Gastrocnemius medialis (tissue), 4 donors: ENCODE data around the gene ADAM19. TPM values are rescaled to one million over a fixed set of nuclear protein-coding genes. Genes with fewer than 3 reads are reported as not detected.

Experiments
- ATAC-seq, 2 donors: fragments of 150-250 bp; one replicate each; pipeline ENCODE4 v1.9.1; 2016
- DNase-seq, 2 donors: peaks; one replicate each; pipeline ENCODE4 v3.0.0-alpha.2; 2019
- H3K27ac ChIP-seq, 4 donors: fragments of 200-600 bp; sonication (generic); 1 replicate in 1 of 4; 2 replicates in 3 of 4; pipeline ENCODE4 v1.5.1; 2016 to 2018; ENCODE audit warnings: mild to moderate bottlenecking in 2 of 4, moderate library complexity in 1 of 4
- H3K27me3 ChIP-seq, 3 donors: fragments of 200-600 bp; sonication (generic) in 2 of 3; 1 replicate in 1 of 3; 2 replicates in 2 of 3; pipeline versions ENCODE4 v1.5.1 to v1.6.0; 2016 to 2019; ENCODE audit warnings: mild to moderate bottlenecking in 1 of 3, moderate library complexity in 1 of 3
- H3K36me3 ChIP-seq, 2 donors: fragments of 200-600 bp; sonication (generic) in 1 of 2; one replicate each; pipeline ENCODE4 v1.5.1; 2017 to 2018
- H3K4me1 ChIP-seq, 2 donors: fragments of 200-600 bp; sonication (generic) in 1 of 2; one replicate each; pipeline ENCODE4 v1.5.1; 2016 to 2017; ENCODE audit warnings: mild to moderate bottlenecking in 2 of 2
- H3K4me3 ChIP-seq, 4 donors: fragments of 200-600 bp; sonication (generic) in 3 of 4; 1 replicate in 1 of 4; 2 replicates in 3 of 4; pipeline ENCODE4 v1.5.1; 2016 to 2019; ENCODE audit warnings: mild to moderate bottlenecking in 2 of 4
- H3K9me3 ChIP-seq, 3 donors: fragments of 200-600 bp; sonication (generic) in 2 of 3; 1 replicate in 1 of 3; 2 replicates in 2 of 3; pipeline ENCODE4 v1.5.1; 2016 to 2019
- POLR2A ChIP-seq, 2 donors: fragments of 450-650 bp; IDR thresholded peaks; one replicate each; pipeline ENCODE4 v1.6.1; 2017; ENCODE audit warnings: antibody characterized with exemption in 2 of 2, mild to moderate bottlenecking in 2 of 2, moderate library complexity in 2 of 2
- in situ Hi-C, 4 donors: fragments of 200-750 bp; cut with MboI; loops; one replicate each; pipeline versions ENCODE4 v1.15.0 to v1.8.0; 2017; ENCODE audit warnings: low sequenced_read_pairs in 4 of 4
- intact Hi-C: fragments of 100-400 bp; cut with DNase I; formaldehyde crosslinking; loops from one replicate; pipeline ENCODE4 v1.15.1; 2023; ENCODE audit warnings: low total_unique reads
- total RNA-seq, 4 donors: library from RNA; depleted of rRNA; stranded (reverse); fragments of >200 nt; gene quantifications; one replicate each; pipeline versions ENCODE4 v1.1.0 to v1.2.3, GENCODE V29; 2016
- TF ChIP-seq, protein P1 (sequence below), 5 experiments: fragments of 450-650 bp in 3 of 5; fragments of 200-600 bp in 2 of 5; sonication (generic) in 2 of 5; IDR thresholded peaks in 4 of 5; conservative IDR thresholded peaks in 1 of 5; 1 replicate in 4 of 5; 2 replicates in 1 of 5; pipeline ENCODE4 v1.5.1; 2016 to 2019; ENCODE audit warnings: antibody characterized with exemption in 5 of 5, mild to moderate bottlenecking in 3 of 5, moderate library complexity in 3 of 5

Gene ADAM19
- total RNA-seq, 4 donors from 2014 or later, result 0.39 to 0.97 (median 0.76) TPM

DNA sequence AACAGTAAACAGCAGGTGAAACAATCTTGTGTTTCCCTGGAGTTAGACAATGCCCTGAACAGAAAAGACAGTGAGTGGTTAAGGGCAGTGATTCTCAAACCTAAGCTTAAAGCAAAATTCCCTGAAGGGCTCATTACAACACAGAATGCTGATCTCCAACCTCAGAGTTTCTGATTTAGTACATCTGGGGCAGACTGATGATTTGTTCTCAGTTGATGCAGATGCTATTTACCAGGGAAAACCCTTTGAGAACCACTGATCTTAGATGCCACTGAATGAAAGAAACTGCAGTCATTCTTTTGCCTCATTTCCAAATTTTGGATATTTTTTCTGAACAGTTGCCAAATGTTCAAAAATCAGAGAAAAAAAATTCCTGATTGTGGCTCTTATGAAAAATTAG is 18.7 kb upstream of the ADAM19 start:
- intact Hi-C loops (no loop called here), in situ Hi-C loops (no loop called here)
- Histone ChIP-seq H3K9me3 (no peaks in the 10 kb centered on the region), H3K4me1 (peaks cover 0 to 5% of the 10 kb centered on the region in 2 donors), H3K4me3 (no peak overlapping the region), H3K27me3 (no peaks in the 10 kb centered on the region), H3K27ac (no peak overlapping the region), H3K36me3 (no peaks in the 10 kb centered on the region)
- ATAC-seq, result no peak
- TF ChIP-seq, protein P1, sequence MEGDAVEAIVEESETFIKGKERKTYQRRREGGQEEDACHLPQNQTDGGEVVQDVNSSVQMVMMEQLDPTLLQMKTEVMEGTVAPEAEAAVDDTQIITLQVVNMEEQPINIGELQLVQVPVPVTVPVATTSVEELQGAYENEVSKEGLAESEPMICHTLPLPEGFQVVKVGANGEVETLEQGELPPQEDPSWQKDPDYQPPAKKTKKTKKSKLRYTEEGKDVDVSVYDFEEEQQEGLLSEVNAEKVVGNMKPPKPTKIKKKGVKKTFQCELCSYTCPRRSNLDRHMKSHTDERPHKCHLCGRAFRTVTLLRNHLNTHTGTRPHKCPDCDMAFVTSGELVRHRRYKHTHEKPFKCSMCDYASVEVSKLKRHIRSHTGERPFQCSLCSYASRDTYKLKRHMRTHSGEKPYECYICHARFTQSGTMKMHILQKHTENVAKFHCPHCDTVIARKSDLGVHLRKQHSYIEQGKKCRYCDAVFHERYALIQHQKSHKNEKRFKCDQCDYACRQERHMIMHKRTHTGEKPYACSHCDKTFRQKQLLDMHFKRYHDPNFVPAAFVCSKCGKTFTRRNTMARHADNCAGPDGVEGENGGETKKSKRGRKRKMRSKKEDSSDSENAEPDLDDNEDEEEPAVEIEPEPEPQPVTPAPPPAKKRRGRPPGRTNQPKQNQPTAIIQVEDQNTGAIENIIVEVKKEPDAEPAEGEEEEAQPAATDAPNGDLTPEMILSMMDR (IDR thresholded peaks at IDR 0.05 in 4 of 5, conservative IDR thresholded peaks at IDR 0.05 in 1 of 5), result no peak
- TF ChIP-seq POLR2A (IDR thresholded peaks at IDR 0.05), result no peak
- no peak for DNase-seq

DNA sequence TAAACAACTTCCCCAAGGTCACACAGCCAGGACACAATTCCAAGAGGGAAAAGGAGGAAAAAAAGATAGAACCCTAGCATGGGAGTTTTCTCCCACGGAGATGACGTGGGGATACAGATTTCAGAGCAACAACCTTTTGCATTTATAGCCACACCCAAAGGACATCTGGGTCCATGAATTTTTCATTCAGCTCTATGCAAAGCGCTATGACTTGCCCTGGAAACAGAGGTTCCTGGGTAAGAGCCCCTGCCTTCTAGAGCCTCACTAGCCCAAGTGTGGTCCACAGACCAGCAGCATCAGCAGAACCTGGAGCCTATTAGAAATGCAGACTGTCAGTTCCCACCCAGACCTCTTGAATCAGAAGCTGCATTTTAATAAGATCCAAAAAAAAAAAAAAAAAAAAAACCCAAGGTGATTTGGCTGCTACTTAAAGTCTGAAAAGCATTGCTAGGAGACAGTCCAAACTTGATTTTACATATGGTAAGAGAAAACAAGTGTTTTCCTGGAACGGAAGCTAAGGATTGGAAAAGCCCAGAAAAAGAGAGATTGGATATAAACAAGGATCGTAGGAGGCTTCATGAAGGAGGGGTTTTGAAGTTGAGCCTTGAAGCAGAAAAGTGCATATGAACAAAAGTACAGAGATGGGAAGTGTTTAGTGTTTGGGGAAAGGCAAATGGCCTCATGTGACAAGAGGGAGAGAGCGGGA is 17.6 kb upstream of the ADAM19 start:
- no peaks in the 10 kb centered on the region for H3K9me3 ChIP-seq
- in situ Hi-C loops (no loop called here), intact Hi-C loops (no loop called here)
- H3K4me3 ChIP-seq, result no peak overlapping the region
- H3K4me1 ChIP-seq, result peaks cover 0 to 5% of the 10 kb centered on the region in 2 donors
- ATAC-seq (no peak), DNase-seq (no peak)
- TF ChIP-seq POLR2A (IDR thresholded peaks at IDR 0.05), result no peak
- TF ChIP-seq, protein P1 (IDR thresholded peaks at IDR 0.05 in 4 of 5, conservative IDR thresholded peaks at IDR 0.05 in 1 of 5), result no peak
- no peaks in the 10 kb centered on the region for H3K36me3 ChIP-seq
- no peaks in the 10 kb centered on the region for H3K27me3 ChIP-seq
- no peak overlapping the region for H3K27ac ChIP-seq

DNA sequence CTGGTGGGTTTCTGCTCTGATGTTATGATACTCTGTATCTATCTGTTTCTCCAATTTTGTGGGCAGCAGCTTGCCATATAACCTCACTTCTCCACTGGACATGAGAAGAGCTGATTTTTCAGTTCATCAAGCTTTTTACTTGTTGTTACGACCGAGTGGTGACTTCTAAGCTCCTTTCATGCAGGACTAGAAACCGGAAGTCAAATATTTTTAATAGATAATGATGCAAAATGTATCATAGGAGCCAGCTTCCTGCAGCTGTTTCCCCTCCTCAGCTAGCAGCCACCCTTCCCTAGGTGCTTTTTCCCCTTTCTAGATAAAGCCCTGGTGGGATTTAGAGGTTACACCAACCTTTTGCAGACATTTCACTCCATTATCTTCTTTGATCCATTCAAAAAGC is 17.0 kb upstream of the ADAM19 start:
- intact Hi-C loops (no loop called here), in situ Hi-C loops (no loop called here)
- ATAC-seq, result no peak
- no peaks in the 10 kb centered on the region for H3K36me3 ChIP-seq
- H3K27me3 ChIP-seq, result no peaks in the 10 kb centered on the region
- TF ChIP-seq, protein P1 (IDR thresholded peaks at IDR 0.05 in 4 of 5, conservative IDR thresholded peaks at IDR 0.05 in 1 of 5), result no peak
- no peak for TF ChIP-seq POLR2A (IDR thresholded peaks at IDR 0.05)
- H3K27ac ChIP-seq, result no peak overlapping the region
- H3K4me3 ChIP-seq, result no peak overlapping the region
- no peaks in the 10 kb centered on the region for H3K9me3 ChIP-seq
- H3K4me1 ChIP-seq, result peaks cover 0 to 5% of the 10 kb centered on the region in 2 donors
- no peak for DNase-seq

DNA sequence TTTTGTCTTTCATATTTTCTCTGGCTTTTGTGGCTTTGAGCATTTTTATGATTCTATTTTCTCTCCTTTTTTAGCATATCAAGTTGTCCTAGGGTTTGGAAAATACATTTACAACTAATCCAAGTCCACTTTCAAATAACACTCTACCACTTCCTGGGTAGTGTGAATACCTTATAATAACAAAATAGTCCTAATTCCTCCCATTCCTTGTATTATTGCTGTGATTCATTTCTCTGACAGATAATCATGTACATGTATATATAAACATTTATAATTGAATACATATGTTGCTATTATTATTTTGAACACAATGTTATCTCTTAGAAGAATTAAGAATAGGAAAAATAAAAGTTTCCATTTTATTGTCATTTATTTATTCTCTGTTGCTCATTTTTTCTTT is 14.9 kb upstream of the ADAM19 start:
- peaks cover 0 to 5% of the 10 kb centered on the region in 2 donors for H3K4me1 ChIP-seq
- H3K4me3 ChIP-seq, result no peak overlapping the region
- no peaks in the 10 kb centered on the region for H3K9me3 ChIP-seq
- H3K27me3 ChIP-seq, result no peaks in the 10 kb centered on the region
- no peaks in the 10 kb centered on the region for H3K36me3 ChIP-seq
- TF ChIP-seq, protein P1 (IDR thresholded peaks at IDR 0.05 in 4 of 5, conservative IDR thresholded peaks at IDR 0.05 in 1 of 5), result no peak
- TF ChIP-seq POLR2A (IDR thresholded peaks at IDR 0.05), result no peak
- DNase-seq, result no peak
- in situ Hi-C loops (no loop called here), intact Hi-C loops (no loop called here)
- no peak for ATAC-seq
- no peak overlapping the region for H3K27ac ChIP-seq

DNA sequence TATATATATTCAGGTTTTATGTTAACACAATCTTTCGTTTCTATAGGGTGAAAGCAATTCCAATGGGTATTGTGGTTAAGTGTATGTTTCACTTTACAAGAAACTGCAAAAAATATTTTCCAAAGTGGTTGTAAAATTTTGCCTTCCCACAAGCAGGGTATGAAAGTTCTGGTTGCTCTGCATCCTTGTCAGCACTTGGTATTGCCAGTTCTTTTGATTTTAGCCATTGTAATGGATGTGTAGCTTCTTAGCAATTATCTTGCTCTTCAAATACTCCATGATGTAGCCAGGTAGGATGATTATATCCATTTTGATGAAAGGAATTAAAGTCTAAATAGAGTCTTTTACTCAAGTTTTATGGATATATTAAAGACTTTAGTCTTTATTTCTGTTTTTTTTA is 9.1 kb upstream of the ADAM19 start:
- in situ Hi-C loops, result no loop called here
- H3K27me3 ChIP-seq, result no peaks in the 10 kb centered on the region
- H3K4me1 ChIP-seq, result no peaks in the 10 kb centered on the region

More for the DNA sequence above, 9.1 kb upstream of the ADAM19 start:
- Histone ChIP-seq H3K4me3 (no peak overlapping the region), H3K27ac (no peak overlapping the region), H3K36me3 (no peaks in the 10 kb centered on the region), H3K9me3 (no peaks in the 10 kb centered on the region)
- intact Hi-C loops, result no loop called here
- DNase-seq (no peak), ATAC-seq (no peak)
- no peak for TF ChIP-seq POLR2A (IDR thresholded peaks at IDR 0.05)
- TF ChIP-seq, protein P1 (IDR thresholded peaks at IDR 0.05 in 4 of 5, conservative IDR thresholded peaks at IDR 0.05 in 1 of 5), result no peak
